GM19397 (cell line): ENCODE measurements around the gene GANAB.
"Not testable (repeated sequence)": the region's sequence is repeated elsewhere in the genome, so short reads cannot be mapped to it uniquely, and the experiment has no call there.

Experiments used
- ATAC-seq: cut with Tn5 transposase; IDR thresholded peaks from one replicate; pipeline ENCODE4 v1.9.1; 2021; ENCODE audit warnings: mild to moderate bottlenecking, moderate library complexity; ENCODE audit not compliant: unreplicated experiment

GANAB gene

DNA sequence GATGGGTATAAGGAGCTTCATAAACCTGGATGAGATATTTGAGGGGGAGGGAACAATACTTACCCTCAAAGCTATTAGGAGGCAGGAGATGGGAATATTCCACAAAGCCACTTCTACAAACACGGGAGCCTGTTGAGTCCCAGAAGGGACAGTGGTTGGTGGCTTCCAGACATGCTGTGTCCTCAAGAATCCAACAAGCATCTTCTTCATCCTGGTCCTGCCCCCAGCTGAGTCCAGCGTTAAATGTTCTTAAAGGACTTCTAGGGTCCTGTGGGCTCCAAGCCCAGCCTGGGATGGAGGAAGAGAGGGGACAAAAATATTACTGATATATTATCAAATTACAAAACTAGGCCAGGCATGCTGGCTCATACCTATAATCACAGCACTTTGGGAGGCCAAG lies 21.0 kb upstream of the GANAB start:
- no peak for ATAC-seq

- no peak for ATAC-seq
These were observed 20.0 kb upstream of the GANAB start for GRCh38 chr11:62666259-62666926.

GRCh38 chr11:62665599-62666258 lies 19.3 kb upstream of the GANAB start:
- ATAC-seq, result no peak

- peak; percentile 86 for ATAC-seq
These were observed 18.7 kb upstream of the GANAB start, which contains the start of the genes C11orf98 and CSKMT for GRCh38 chr11:62665075-62665598. C11orf98 (minus strand) TSS chr11:62665210; CDS start chr11:62665169, 41 bp downstream. CSKMT (plus strand) TSS chr11:62665312; CDS start chr11:62665880, 568 bp downstream.

DNA sequence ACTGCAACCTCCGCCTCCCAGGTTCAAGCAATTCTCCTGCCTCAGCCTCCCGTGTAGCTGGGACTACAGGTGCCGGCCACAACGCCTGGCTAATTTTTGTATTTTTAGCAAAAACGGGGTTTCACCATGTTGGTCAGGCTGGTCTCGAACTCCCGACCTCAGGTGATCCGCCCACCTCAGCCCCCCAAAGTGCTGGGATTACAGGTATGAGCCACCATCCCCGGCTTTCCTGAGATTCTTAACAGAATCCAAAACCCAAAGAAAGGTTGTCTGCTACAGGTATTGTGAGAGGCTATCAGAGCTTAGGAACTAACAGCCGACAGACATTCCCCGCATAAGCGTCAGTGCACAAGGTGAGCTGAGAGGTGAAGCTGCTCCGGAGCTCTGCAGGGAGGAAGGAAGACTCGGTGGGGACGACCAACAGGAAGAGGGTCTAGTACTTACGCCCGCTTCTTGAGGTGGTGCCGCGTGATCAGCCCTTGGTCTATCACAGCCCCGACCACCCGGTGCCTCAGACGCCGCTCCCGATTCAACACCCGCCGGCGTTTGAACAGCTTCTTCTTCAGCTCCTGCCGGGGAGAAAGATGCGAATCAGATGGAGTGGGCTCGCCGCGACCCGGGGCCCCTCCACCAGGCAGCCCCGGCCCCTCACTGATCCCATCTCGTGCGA lies 18.1 kb upstream of the GANAB start:
- ATAC-seq, result peak; percentile 16

- no peak for ATAC-seq
These were observed 10.5 kb upstream of the GANAB start for GRCh38 chr11:62656796-62657429.

GRCh38 chr11:62654297-62654696 lies 7.9 kb upstream of the GANAB start:
- ATAC-seq, result no peak

DNA sequence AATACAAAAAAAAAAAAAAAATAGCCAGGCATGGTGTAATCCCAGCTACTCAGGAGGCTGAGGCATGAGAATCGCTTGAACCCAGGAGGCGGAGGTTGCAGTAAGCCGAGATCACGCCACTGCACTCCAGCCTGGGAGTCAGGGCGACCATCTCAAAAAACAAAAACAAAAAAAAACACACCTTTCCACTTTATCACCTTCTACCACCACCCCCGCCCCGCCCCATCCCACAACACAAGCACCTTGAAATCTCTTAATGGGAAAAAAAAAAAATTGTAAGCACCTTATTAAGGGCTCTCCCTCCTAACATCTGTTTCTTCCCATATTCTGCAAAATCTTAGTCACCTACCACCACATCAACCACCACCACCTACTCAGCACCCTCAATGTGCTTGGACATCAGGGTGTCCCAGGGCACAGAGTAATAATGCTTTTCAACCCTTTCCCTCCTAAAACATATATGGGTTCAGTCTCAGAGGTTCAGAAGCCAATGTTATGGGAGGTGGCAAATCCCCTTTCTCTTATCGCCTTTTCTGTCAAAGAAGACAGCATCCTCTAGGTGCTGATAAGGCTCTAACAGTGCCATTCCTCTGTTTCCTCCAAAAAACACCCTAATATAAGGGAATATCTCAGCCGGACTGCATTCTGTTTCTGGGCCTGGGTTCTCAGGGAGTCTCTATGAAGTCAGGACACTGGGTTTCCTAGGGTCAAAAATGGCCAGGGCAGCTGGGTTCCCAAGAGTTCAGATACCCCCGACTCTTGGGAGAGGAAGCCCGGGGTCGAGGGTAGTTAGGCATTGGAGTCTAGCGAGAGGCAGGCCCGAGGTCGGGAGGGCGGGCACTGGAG lies 6.0 kb upstream of the GANAB start:
- ATAC-seq, result peak; percentile 5

GRCh38 chr11:62650283-62650682 lies 3.9 kb upstream of the GANAB start:
- ATAC-seq, result not testable (repeated sequence)

GRCh38 chr11:62649486-62649885 lies 3.1 kb upstream of the GANAB start:
- no peak for ATAC-seq

GRCh38 chr11:62648967-62649364 lies 2.6 kb upstream of the GANAB start:
- ATAC-seq, result no peak

DNA sequence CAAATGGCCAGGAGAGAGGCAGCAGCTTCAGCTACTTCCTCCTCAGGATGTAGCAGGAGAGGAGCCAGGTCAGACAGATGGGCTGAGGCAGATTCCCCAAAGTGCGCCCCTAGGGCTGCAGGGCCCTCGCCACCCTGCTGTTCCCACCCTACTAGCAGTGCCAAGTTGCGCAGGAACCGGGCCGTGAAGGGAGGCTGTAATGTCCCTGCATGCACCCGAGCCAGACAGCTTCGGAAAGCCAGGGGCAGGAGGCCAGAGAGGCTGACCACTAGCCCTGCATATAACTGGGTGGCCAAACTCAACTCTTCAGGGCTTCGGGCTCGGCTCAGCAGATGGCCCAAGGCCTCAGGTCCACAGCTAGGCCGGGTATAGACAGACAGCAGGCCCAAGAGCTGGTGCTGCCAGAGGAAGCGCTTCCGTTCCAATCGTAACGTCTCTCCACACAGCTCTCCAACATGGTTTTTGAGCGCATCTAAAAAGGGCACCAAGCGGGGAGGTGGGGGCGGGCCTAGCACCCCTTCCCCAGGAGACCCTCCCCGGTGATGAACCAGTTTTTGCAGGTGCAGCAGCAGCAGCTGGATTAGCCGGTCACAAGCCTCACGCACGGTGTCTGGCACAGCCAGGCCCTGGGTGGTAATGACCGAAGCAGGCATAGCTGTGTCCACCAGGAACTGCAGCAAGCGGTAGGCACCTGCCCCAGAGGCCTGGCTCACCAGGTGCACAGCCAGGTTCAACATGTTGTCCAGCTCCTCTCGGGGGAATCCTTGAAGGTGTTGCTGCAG lies 2.0 kb upstream of the GANAB start:
- no peak for ATAC-seq

- no peak for ATAC-seq
These were observed 1.2 kb upstream of the GANAB start for GRCh38 chr11:62647609-62648005.

DNA sequence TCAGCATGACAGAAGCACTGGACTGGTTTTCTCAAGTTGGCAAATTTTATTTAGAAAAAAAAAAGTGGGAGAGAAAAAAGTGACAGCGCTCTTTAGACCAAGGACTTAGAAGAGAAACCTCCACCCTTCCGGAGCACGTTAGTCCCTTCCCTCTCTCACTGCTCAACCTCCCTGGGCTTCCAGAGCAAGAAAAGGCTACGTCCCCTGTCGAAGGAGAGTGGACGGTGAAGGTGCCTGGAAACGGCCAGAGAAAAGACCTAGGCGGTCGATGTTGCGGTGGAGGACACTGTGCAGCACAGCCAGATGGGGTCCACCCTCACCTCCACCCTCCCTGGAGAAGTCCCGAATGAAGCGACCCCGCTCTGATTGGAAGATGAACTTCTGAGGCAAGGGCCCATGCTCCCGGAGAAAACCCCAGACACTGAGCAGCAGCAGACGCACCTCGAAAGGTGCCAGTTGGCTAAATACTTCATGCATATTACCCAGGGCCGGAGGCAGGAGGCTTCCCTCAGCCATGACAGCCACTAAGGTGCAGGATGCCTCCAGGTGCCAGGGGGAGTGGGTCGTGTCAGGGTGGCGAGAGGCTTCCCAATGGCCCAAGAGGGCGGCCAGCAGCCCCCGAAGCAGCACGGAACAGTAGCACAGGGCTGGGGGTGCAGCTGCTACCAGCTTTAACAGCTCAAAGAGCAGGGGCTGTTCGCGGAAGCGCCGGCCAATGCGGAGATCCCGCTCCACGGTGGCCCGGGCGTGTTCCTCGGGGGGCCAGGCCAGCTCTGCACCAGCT lies 604 bp upstream of the GANAB start:
- no peak for ATAC-seq

GRCh38 chr11:62645671-62645945 lies 805 bp downstream of the GANAB start:
- ATAC-seq, result no peak

- no peak for ATAC-seq
These were observed 2.2 kb downstream of the GANAB start for GRCh38 chr11:62644220-62644619.

GRCh38 chr11:62632492-62632891 lies 13.9 kb downstream of the GANAB start:
- no peak for ATAC-seq

DNA sequence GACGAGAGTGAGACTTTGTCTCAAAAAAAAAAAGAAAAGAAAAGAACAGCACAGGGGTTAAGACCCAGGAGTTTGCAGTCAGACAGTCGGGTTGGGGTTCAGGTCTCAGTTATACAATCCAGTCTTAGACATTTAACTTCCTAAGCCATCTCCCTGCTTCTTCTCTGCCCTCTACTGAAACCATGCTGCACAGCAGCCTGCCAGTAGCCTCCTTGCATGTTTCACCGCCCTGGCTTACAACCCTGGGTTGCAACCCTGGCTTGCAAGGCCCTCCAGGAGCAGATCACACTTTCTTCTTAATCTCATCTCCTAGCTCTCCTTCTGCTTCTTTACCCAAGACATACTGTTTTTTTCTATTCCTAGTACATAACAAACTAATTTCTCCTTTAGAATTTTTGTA lies 18.7 kb downstream of the GANAB start:
- ATAC-seq, result no peak

DNA sequence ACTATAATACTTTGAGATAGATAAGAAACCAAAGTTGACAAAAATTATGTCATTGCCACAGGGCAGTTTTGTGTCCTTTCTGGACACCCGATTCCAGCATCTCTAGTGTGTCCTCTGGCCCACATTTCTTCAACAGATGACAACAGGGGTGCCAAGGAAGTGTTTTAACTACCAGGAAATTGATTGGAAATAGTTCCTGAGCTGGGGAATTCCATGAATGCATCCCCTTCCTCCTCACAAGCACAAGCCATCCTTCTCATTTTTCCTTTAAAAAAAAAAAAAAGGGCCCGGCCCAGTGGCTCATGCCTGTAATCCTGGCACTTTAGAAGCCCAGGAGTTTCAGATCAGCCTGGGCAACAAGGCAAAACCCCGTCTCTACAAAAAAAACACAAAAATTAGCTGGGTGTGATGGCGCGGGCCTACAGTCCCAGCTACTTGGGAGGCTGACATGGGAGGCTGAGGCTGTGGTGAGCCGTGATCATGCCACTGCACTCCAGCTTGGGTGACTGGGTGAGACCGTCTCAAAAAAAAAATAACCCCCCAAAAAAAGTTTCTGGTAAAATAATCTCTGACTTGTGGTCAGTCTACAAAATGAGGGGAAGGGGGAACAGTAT lies 23.8 kb downstream of the GANAB start:
- no peak for ATAC-seq
